WTC11 (cell line): ENCODE data around the gene PDZD8.

ENCODE experiments used
- CTCF ChIP-seq: fragments of 200-600 bp; IDR thresholded peaks from 2 replicates; pipeline ENCODE4 v1.8.0; 2022; ENCODE audit warnings: antibody characterized with exemption
- MLX ChIP-seq: sonication (generic); formaldehyde crosslinking; IDR thresholded peaks from 2 replicates; pipeline ENCODE4 v1.8.1; 2023; ENCODE audit warnings: mild to moderate bottlenecking, missing genetic modification reagents, moderate library complexity

- TF ChIP-seq CTCF, result no peak
- TF ChIP-seq MLX (CRISPR knock-in tag), result no peak
Observed at GRCh38 chr10:117241541-117242462, 133.4 kb downstream of the PDZD8 start.
